HepG2 (cell line): ENCODE results near the gene CERS5. TPM values are rescaled to one million over a fixed set of nuclear protein-coding genes. Genes with fewer than 3 reads are reported as not detected.

ENCODE experiments used
- CBX1 ChIP-seq: IDR thresholded peaks from one replicate; pipeline ENCODE4 v1.6.1; 2016; ENCODE audit warnings: antibody characterized with exemption, low read depth
- MAFF ChIP-seq: IDR thresholded peaks from 2 replicates; pipeline ENCODE4 v1.6.1; 2011; ENCODE audit warnings: low read depth, low read length, improper control_type of control experiment
- ZNF274 ChIP-seq: sonication (generic); formaldehyde crosslinking; IDR thresholded peaks from 2 replicates; pipeline ENCODE4 v1.5.1; 2020; ENCODE audit warnings: mild to moderate bottlenecking, missing genetic modification reagents
- ZNF670 ChIP-seq: sonication (generic); formaldehyde crosslinking; IDR thresholded peaks from 2 replicates; pipeline ENCODE4 v1.8.0; 2022; ENCODE audit warnings: mild to moderate bottlenecking, missing genetic modification reagents, borderline replicate concordance
- polyA plus RNA-seq, 8 experiments: library from polyadenylated mRNA; depleted of rRNA in 3 of 8; stranded (reverse) in 7 of 8; unstranded in 1 of 8; fragments of >200 nt; fragmentation: Illumina TruSeq in 4 of 8; extraction: Trizol in 4 of 8; gene quantifications; 2 replicates each; pipeline versions ENCODE4 v1.2.1 to v1.2.3, GENCODE V29; 2011 to 2016; ENCODE audit warnings: low read depth in 4 of 8, missing spikeins in 1 of 8, mixed read lengths in 1 of 8; ENCODE audit not compliant: insufficient read depth in 1 of 8
- total RNA-seq, 5 experiments: library from RNA; depleted of rRNA; stranded (reverse); fragments of >200 nt; fragmentation: Illumina TruSeq; extraction: Trizol; gene quantifications; 2 replicates each; pipeline ENCODE4 v1.2.3, GENCODE V29; 2016; ENCODE audit warnings: low read depth in 1 of 5
- TF ChIP-seq, protein P1 (sequence below): sonication (generic); IDR thresholded peaks from 2 replicates; pipeline ENCODE4 v1.6.1; 2016; ENCODE audit warnings: low read depth, borderline replicate concordance
- TF ChIP-seq, protein P2 (sequence below): sonication (generic); formaldehyde crosslinking; IDR thresholded peaks from 2 replicates; pipeline ENCODE4 v1.4.0; 2020; ENCODE audit warnings: low read depth, missing genetic modification reagents
- TF ChIP-seq, protein P3 (sequence below): sonication (generic); formaldehyde crosslinking; IDR thresholded peaks from 2 replicates; pipeline ENCODE4 v1.5.0; 2020; ENCODE audit warnings: mild to moderate bottlenecking, missing genetic modification reagents

CERS5 gene
- total and polyA plus RNA-seq, 2 of the 13 experiments (the other 11 are each of a cell fraction or from before 2014, with no cell fraction given), result 22.3 to 48.8 TPM

DNA sequence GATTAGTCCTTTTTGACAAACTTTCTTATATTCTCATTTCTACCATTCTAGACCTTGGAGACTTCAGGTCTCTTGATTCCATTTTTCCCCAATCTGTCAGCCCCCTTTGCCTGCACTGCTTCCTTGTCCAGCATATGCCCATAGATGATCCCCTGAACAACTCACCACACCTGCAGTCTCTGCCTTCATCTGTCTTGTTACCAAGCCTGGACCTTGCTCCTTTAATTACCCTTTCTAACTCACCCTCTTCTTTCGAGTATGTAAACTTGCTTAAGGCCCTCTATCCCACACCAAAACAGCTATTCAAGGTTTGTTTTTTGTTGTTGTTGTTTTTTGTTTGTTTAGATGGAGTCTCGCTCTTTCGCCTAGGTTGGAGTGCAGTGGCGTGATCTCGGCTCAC lies 45.5 kb downstream of the CERS5 start (continued):
- TF ChIP-seq, protein P1, sequence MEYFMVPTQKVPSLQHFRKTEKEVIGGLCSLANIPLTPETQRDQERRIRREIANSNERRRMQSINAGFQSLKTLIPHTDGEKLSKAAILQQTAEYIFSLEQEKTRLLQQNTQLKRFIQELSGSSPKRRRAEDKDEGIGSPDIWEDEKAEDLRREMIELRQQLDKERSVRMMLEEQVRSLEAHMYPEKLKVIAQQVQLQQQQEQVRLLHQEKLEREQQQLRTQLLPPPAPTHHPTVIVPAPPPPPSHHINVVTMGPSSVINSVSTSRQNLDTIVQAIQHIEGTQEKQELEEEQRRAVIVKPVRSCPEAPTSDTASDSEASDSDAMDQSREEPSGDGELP, result no peak
- TF ChIP-seq MAFF (no peak), CBX1 (no peak), ZNF274 (CRISPR knock-in tag) (no peak), ZNF670 (no peak)
- TF ChIP-seq, protein P2, sequence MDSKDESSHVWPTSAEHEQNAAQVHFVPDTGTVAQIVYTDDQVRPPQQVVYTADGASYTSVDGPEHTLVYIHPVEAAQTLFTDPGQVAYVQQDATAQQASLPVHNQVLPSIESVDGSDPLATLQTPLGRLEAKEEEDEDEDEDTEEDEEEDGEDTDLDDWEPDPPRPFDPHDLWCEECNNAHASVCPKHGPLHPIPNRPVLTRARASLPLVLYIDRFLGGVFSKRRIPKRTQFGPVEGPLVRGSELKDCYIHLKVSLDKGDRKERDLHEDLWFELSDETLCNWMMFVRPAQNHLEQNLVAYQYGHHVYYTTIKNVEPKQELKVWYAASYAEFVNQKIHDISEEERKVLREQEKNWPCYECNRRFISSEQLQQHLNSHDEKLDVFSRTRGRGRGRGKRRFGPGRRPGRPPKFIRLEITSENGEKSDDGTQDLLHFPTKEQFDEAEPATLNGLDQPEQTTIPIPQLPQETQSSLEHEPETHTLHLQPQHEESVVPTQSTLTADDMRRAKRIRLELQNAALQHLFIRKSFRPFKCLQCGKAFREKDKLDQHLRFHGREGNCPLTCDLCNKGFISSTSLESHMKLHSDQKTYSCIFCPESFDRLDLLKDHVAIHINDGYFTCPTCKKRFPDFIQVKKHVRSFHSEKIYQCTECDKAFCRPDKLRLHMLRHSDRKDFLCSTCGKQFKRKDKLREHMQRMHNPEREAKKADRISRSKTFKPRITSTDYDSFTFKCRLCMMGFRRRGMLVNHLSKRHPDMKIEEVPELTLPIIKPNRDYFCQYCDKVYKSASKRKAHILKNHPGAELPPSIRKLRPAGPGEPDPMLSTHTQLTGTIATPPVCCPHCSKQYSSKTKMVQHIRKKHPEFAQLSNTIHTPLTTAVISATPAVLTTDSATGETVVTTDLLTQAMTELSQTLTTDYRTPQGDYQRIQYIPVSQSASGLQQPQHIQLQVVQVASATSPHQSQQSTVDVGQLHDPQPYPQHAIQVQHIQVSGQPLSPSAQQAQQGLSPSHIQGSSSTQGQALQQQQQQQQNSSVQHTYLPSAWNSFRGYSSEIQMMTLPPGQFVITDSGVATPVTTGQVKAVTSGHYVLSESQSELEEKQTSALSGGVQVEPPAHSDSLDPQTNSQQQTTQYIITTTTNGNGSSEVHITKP, result no peak
- TF ChIP-seq, protein P3, sequence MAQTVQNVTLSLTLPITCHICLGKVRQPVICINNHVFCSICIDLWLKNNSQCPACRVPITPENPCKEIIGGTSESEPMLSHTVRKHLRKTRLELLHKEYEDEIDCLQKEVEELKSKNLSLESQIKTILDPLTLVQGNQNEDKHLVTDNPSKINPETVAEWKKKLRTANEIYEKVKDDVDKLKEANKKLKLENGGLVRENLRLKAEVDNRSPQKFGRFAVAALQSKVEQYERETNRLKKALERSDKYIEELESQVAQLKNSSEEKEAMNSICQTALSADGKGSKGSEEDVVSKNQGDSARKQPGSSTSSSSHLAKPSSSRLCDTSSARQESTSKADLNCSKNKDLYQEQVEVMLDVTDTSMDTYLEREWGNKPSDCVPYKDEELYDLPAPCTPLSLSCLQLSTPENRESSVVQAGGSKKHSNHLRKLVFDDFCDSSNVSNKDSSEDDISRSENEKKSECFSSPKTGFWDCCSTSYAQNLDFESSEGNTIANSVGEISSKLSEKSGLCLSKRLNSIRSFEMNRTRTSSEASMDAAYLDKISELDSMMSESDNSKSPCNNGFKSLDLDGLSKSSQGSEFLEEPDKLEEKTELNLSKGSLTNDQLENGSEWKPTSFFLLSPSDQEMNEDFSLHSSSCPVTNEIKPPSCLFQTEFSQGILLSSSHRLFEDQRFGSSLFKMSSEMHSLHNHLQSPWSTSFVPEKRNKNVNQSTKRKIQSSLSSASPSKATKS (CRISPR knock-in tag), result no peak
- TF ChIP-seq, all 625 proteins: peak for 0
